SK-N-SH treated with all-trans-retinoic acid at 6 μM for 48 hours (cell line): ENCODE measurements around the gene RCVRN.

Experiments
- ATAC-seq: fragments of 200-7000 bp; cut with Tn5 transposase; 3 replicates; pipeline ENCODE4 v1.9.1; 2020; ENCODE audit warnings: mild to moderate bottlenecking, moderate library complexity
- ARNTL ChIP-seq: fragments of 450-650 bp; formaldehyde crosslinking; IDR thresholded peaks from 2 replicates; pipeline ENCODE4 v1.5.0; 2020; ENCODE audit warnings: low read depth, mild to moderate bottlenecking, moderate library complexity, borderline replicate concordance
- BACH2 ChIP-seq: fragments of 250-450 bp; sonication (Bioruptor Pico); IDR thresholded peaks from 2 replicates; pipeline ENCODE4 v1.9.0; 2021; ENCODE audit warnings: mild to moderate bottlenecking, borderline replicate concordance
- CSDC2 ChIP-seq: fragments of 250-450 bp; sonication (Bioruptor Pico); IDR thresholded peaks from 2 replicates; pipeline ENCODE4 v1.5.0; 2020; ENCODE audit warnings: mild to moderate bottlenecking, moderate library complexity
- ESRRG ChIP-seq: fragments of 250-450 bp; sonication (Bioruptor Pico); IDR thresholded peaks from 2 replicates; pipeline ENCODE4 v1.6.1; 2021; ENCODE audit warnings: mild to moderate bottlenecking
- GLIS3 ChIP-seq: fragments of 250-450 bp; sonication (Bioruptor Pico); IDR thresholded peaks from 2 replicates; pipeline ENCODE4 v1.5.0; 2020; ENCODE audit warnings: mild to moderate bottlenecking, moderate library complexity
- ISL1 ChIP-seq: fragments of 250-450 bp; sonication (Bioruptor Pico); IDR thresholded peaks from 2 replicates; pipeline ENCODE4 v2.1.2; 2022; ENCODE audit warnings: mild to moderate bottlenecking, moderate library complexity
- OSR1 ChIP-seq: fragments of 250-450 bp; sonication (Bioruptor Pico); IDR thresholded peaks from 2 replicates; pipeline ENCODE4 v1.8.0; 2022; ENCODE audit warnings: moderate library complexity, mild to moderate bottlenecking, inconsistent platforms
- RARB ChIP-seq: fragments of 250-450 bp; sonication (Bioruptor Pico); IDR thresholded peaks from 2 replicates; pipeline ENCODE4 v1.8.0; 2021; ENCODE audit warnings: mild to moderate bottlenecking, moderate library complexity
- ZC3H10 ChIP-seq: fragments of 250-450 bp; sonication (Bioruptor Pico); IDR thresholded peaks from 2 replicates; pipeline ENCODE4 v1.5.1; 2021; ENCODE audit warnings: mild to moderate bottlenecking, moderate library complexity
- ZFP3 ChIP-seq: fragments of 250-450 bp; sonication (Bioruptor Pico); IDR thresholded peaks from 2 replicates; pipeline ENCODE4 v1.5.0; 2020; ENCODE audit warnings: mild to moderate bottlenecking, moderate library complexity
- ZFP30 ChIP-seq: fragments of 450-650 bp; formaldehyde crosslinking; IDR thresholded peaks from 2 replicates; pipeline ENCODE4 v1.5.0; 2022; ENCODE audit warnings: mild to moderate bottlenecking, moderate library complexity
- ZNF565 ChIP-seq: fragments of 450-650 bp; formaldehyde crosslinking; conservative IDR thresholded peaks from 2 replicates; pipeline ENCODE4 v1.5.0; 2020; ENCODE audit warnings: low read depth, mild to moderate bottlenecking, moderate library complexity
- ZNF70 ChIP-seq: fragments of 450-650 bp; formaldehyde crosslinking; IDR thresholded peaks from 2 replicates; pipeline ENCODE4 v1.5.0; 2020; ENCODE audit warnings: mild to moderate bottlenecking, moderate library complexity
- ZNF8 ChIP-seq: fragments of 450-650 bp; formaldehyde crosslinking; IDR thresholded peaks from 2 replicates; pipeline ENCODE4 v1.5.0; 2020; ENCODE audit warnings: mild to moderate bottlenecking, moderate library complexity
- TF ChIP-seq, protein P1 (sequence below): fragments of 250-450 bp; sonication (Bioruptor Pico); IDR thresholded peaks from 2 replicates; pipeline ENCODE4 v1.8.0; 2020; ENCODE audit warnings: mild to moderate bottlenecking, moderate library complexity, borderline replicate concordance
- TF ChIP-seq, protein P2 (sequence below): fragments of 250-450 bp; sonication (Bioruptor Pico); IDR thresholded peaks from 2 replicates; pipeline ENCODE4 v1.5.1; 2020; ENCODE audit warnings: low read depth, mild to moderate bottlenecking, moderate library complexity
- TF ChIP-seq, protein P3 (sequence below): fragments of 250-450 bp; sonication (Bioruptor Pico); IDR thresholded peaks from 2 replicates; pipeline ENCODE4 v1.8.0; 2021; ENCODE audit warnings: low read depth, mild to moderate bottlenecking, moderate library complexity, borderline replicate concordance
- TF ChIP-seq, protein P4 (sequence below): fragments of 250-450 bp; sonication (Bioruptor Pico); IDR thresholded peaks from 2 replicates; pipeline ENCODE4 v1.5.1; 2021; ENCODE audit warnings: mild to moderate bottlenecking, moderate library complexity

Gene RCVRN

DNA sequence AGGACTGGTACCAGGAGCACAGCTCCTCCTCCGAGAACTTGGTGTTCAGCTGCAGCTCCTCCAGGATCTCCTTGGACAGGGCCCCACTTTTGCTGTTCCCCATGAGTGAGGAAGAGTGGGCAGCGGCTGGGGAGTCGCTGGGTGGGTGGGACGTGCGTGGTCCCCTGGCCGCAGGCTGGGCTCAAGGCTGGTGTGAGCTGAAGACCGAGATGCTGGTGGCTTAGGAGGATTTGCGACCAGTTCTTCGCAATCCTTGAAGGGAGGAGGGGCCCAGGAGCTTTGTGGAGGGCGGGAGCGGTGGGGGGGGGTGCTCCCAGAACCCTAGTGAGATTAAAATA lies at the start of gene RCVRN:
RCVRN (minus strand) TSS at position 194 of the 338 bp plus-strand sequence; CDS start at position 103, 91 bp downstream.
- no peak for TF ChIP-seq CSDC2 (CRISPR knock-in tag)
- TF ChIP-seq, protein P1, sequence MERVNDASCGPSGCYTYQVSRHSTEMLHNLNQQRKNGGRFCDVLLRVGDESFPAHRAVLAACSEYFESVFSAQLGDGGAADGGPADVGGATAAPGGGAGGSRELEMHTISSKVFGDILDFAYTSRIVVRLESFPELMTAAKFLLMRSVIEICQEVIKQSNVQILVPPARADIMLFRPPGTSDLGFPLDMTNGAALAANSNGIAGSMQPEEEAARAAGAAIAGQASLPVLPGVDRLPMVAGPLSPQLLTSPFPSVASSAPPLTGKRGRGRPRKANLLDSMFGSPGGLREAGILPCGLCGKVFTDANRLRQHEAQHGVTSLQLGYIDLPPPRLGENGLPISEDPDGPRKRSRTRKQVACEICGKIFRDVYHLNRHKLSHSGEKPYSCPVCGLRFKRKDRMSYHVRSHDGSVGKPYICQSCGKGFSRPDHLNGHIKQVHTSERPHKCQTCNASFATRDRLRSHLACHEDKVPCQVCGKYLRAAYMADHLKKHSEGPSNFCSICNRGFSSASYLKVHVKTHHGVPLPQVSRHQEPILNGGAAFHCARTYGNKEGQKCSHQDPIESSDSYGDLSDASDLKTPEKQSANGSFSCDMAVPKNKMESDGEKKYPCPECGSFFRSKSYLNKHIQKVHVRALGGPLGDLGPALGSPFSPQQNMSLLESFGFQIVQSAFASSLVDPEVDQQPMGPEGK (CRISPR knock-in tag), result no peak
- TF ChIP-seq, protein P2, sequence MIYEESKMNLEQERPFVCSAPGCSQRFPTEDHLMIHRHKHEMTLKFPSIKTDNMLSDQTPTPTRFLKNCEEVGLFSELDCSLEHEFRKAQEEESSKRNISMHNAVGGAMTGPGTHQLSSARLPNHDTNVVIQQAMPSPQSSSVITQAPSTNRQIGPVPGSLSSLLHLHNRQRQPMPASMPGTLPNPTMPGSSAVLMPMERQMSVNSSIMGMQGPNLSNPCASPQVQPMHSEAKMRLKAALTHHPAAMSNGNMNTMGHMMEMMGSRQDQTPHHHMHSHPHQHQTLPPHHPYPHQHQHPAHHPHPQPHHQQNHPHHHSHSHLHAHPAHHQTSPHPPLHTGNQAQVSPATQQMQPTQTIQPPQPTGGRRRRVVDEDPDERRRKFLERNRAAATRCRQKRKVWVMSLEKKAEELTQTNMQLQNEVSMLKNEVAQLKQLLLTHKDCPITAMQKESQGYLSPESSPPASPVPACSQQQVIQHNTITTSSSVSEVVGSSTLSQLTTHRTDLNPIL (CRISPR knock-in tag), result no peak
- TF ChIP-seq ARNTL (CRISPR knock-in tag), result no peak
- TF ChIP-seq, protein P3, sequence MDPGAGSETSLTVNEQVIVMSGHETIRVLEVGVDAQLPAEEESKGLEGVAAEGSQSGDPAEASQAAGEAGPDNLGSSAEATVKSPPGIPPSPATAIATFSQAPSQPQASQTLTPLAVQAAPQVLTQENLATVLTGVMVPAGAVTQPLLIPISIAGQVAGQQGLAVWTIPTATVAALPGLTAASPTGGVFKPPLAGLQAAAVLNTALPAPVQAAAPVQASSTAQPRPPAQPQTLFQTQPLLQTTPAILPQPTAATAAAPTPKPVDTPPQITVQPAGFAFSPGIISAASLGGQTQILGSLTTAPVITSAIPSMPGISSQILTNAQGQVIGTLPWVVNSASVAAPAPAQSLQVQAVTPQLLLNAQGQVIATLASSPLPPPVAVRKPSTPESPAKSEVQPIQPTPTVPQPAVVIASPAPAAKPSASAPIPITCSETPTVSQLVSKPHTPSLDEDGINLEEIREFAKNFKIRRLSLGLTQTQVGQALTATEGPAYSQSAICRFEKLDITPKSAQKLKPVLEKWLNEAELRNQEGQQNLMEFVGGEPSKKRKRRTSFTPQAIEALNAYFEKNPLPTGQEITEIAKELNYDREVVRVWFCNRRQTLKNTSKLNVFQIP (CRISPR knock-in tag), result no peak
- TF ChIP-seq ISL1, result no peak
- no peak for TF ChIP-seq ESRRG (CRISPR knock-in tag)
- TF ChIP-seq ZC3H10 (CRISPR knock-in tag), result no peak
- no peak for ATAC-seq

DNA sequence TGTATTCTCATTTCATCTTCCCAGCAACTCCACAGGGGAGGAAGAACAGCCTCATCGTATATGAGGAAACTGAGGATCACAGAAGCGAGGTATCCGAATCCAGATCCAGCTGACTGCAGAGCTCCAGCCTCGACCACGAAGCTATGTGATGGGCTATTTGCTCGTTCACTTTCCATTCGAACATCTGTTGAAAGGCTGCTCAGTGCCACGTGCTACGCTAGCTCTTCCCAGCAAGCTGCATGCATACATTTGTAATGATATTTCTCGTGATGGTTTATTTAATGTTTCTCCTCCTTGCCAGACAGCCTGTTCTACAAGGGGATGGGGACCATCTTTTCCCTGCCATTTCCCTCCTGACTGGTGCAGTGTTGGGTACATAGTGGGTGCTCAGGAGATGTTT lies 48.4 kb upstream of the RCVRN start:
- TF ChIP-seq ISL1, result no peak
- ATAC-seq, result no peak

DNA sequence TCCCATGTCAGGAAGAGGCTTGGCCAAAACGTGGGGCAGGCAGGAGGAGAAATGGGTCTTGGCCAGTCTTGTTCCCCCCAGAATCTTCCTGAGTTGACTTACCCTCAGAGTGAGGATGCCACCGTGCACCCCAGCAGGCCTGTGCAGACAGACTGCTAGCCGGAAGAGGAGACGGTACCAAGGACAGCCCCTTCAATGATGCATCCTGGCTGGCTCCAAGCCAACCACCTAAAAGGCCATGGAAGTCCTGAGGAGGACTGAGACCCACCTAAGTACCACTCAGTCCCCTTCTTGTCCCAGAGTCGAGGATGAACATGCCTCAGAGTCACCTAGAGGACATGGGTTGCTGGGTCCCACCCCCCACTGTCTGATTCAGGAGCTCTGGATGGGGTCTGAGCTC lies 46.7 kb upstream of the RCVRN start:
- ATAC-seq, result no peak
- TF ChIP-seq, protein P3 (CRISPR knock-in tag), result no peak
- TF ChIP-seq ZC3H10 (CRISPR knock-in tag) (no peak), ZNF70 (CRISPR knock-in tag) (no peak), OSR1 (no peak), RARB (CRISPR knock-in tag) (no peak), ZFP30 (CRISPR knock-in tag) (no peak), CSDC2 (CRISPR knock-in tag) (no peak), BACH2 (CRISPR knock-in tag) (no peak), GLIS3 (no peak), ZNF8 (CRISPR knock-in tag) (no peak), ZFP3 (CRISPR knock-in tag) (no peak)
- TF ChIP-seq, protein P2 (CRISPR knock-in tag), result no peak
- TF ChIP-seq, protein P4, sequence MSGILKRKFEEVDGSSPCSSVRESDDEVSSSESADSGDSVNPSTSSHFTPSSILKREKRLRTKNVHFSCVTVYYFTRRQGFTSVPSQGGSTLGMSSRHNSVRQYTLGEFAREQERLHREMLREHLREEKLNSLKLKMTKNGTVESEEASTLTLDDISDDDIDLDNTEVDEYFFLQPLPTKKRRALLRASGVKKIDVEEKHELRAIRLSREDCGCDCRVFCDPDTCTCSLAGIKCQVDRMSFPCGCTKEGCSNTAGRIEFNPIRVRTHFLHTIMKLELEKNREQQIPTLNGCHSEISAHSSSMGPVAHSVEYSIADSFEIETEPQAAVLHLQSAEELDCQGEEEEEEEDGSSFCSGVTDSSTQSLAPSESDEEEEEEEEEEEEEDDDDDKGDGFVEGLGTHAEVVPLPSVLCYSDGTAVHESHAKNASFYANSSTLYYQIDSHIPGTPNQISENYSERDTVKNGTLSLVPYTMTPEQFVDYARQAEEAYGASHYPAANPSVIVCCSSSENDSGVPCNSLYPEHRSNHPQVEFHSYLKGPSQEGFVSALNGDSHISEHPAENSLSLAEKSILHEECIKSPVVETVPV (CRISPR knock-in tag), result no peak
- TF ChIP-seq, all 23 proteins: peak for 0

DNA sequence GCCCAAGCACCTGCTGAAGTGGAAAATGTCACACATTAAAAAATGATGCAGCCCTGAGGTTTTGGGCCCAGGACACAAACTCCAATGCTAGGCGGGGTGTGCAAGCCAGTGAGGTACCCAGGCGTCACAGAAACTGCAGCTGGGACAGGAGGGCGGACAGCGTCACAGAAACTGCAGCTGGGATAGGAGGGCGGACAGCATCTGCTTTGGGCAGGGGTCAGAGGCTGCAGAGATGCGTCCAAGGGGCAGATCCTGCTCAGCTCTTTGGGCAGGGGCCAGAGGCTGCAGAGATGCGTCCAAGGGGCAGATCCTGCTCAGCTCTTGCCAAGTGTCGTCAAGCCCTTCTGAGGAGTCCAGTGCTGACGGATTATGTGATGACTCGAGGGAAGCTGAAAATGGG lies 43.9 kb upstream of the RCVRN start:
- TF ChIP-seq, protein P3 (CRISPR knock-in tag), result no peak
- TF ChIP-seq ZNF565 (CRISPR knock-in tag) (no peak), CSDC2 (CRISPR knock-in tag) (no peak), ESRRG (CRISPR knock-in tag) (no peak), ZFP30 (CRISPR knock-in tag) (no peak), ZNF70 (CRISPR knock-in tag) (no peak), ZFP3 (CRISPR knock-in tag) (no peak)
- TF ChIP-seq, protein P1 (CRISPR knock-in tag), result no peak
- no peak for ATAC-seq
